ENCODE measurements around the gene LRRC23.
"Not testable (repeated sequence)": the region's sequence is repeated elsewhere in the genome, so short reads cannot be mapped to it uniquely, and the experiment has no call there.

LRRC23 gene

GRCh38 chr12:6872073-6873048 is 32.3 kb upstream of the LRRC23 start:
- peak; percentile 95 for DNase-seq

- DNase-seq, result peak; percentile 100
Measured at GRCh38 chr12:6873094-6874014, 31.3 kb upstream of the LRRC23 start, which contains the start of gene SPSB2. TSS of gene SPSB2 (minus strand) at chr12:6873303. CDS start at chr12:6872901, 402 bp downstream.

GRCh38 chr12:6874015-6874368 is 30.6 kb upstream of the LRRC23 start:
- not testable (repeated sequence) for DNase-seq

- DNase-seq, result not testable (repeated sequence)
Measured at GRCh38 chr12:6879824-6880223, 24.8 kb upstream of the LRRC23 start.

- DNase-seq, result no peak
Measured at GRCh38 chr12:6883252-6883651, 21.4 kb upstream of the LRRC23 start.

GRCh38 chr12:6883683-6884082 is 20.9 kb upstream of the LRRC23 start:
- DNase-seq, result no peak

GRCh38 chr12:6884539-6884938 is 20.1 kb upstream of the LRRC23 start:
- no peak for DNase-seq

GRCh38 chr12:6886206-6886999 is 18.2 kb upstream of the LRRC23 start:
- not testable (repeated sequence) for DNase-seq

GRCh38 chr12:6887460-6887859 is 17.2 kb upstream of the LRRC23 start:
- no peak for DNase-seq

GRCh38 chr12:6888360-6888759 is 16.3 kb upstream of the LRRC23 start:
- no peak for DNase-seq

- not testable (repeated sequence) for DNase-seq
Measured at GRCh38 chr12:6888794-6889193, 15.8 kb upstream of the LRRC23 start.

GRCh38 chr12:6889775-6890573 is 14.6 kb upstream of the LRRC23 start:
- DNase-seq, result not testable (repeated sequence)

- DNase-seq, result peak; percentile 99
Measured at GRCh38 chr12:6890789-6891645, 13.6 kb upstream of the LRRC23 start.

- DNase-seq, result no peak
Measured at GRCh38 chr12:6891646-6892001, 13.0 kb upstream of the LRRC23 start.

GRCh38 chr12:6892683-6893082 is 11.9 kb upstream of the LRRC23 start:
- DNase-seq, result not testable (repeated sequence)

GRCh38 chr12:6894321-6894720 is 10.3 kb upstream of the LRRC23 start:
- DNase-seq, result no peak

- no peak for DNase-seq
Measured at GRCh38 chr12:6896846-6897435, 7.7 kb upstream of the LRRC23 start.

- no peak for DNase-seq
Measured at GRCh38 chr12:6899427-6899826, 5.2 kb upstream of the LRRC23 start.

GRCh38 chr12:6899837-6900519 is 4.6 kb upstream of the LRRC23 start:
- DNase-seq, result no peak

- no peak for DNase-seq
Measured at GRCh38 chr12:6902448-6902847, 2.2 kb upstream of the LRRC23 start.

All from activated CD8-positive, alpha-beta memory T cell treated with anti-CD3 and anti-CD28 coated beads, Interleukin-2, amount 50 U/mL, for 48 hours (primary cell).